Dermis microvascular lymphatic vessel endothelial cell (primary cell): ENCODE data around the gene OGDH. TPM values are rescaled to one million over a fixed set of nuclear protein-coding genes. Genes with fewer than 3 reads are reported as not detected.
"Not testable (repeated sequence)": the region's sequence is repeated elsewhere in the genome, so short reads cannot be mapped to it uniquely, and the experiment has no call there.

ENCODE experiments used
- DNase-seq, 2 donors: peaks; one replicate each; pipeline versions ENCODE4 v3.0.0 to v3.0.0-alpha.2; 2010; ENCODE audit warnings: low read depth in 2 of 2
- total RNA-seq: library from RNA; depleted of rRNA; stranded (reverse); fragments of >200 nt; gene quantifications from 2 replicates; pipeline ENCODE4 v1.2.1, GENCODE V29; 2014

Gene OGDH
- total RNA-seq, 1 donor from 2014 or later: 43.0 TPM

DNA sequence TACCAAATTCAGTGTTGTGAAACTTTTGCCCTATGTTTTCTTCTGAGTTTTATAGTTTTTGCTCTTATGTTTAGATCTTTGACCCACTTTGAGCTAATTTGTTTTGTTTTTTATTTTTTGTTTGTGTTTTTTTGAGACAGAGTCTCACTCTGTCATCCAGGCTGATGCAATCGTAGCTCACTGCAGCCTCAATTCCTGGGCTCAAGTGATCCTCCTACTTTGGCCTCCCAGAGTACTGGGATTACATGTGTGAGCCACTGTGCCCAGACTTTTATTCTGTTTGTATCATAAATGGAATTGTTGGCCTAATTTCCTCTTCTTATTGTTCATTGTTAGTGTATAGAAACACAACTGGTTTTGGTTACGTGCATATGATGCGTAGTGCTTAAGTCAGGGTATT, 99.0 kb downstream of the OGDH start:
- DNase-seq: no peak

DNA sequence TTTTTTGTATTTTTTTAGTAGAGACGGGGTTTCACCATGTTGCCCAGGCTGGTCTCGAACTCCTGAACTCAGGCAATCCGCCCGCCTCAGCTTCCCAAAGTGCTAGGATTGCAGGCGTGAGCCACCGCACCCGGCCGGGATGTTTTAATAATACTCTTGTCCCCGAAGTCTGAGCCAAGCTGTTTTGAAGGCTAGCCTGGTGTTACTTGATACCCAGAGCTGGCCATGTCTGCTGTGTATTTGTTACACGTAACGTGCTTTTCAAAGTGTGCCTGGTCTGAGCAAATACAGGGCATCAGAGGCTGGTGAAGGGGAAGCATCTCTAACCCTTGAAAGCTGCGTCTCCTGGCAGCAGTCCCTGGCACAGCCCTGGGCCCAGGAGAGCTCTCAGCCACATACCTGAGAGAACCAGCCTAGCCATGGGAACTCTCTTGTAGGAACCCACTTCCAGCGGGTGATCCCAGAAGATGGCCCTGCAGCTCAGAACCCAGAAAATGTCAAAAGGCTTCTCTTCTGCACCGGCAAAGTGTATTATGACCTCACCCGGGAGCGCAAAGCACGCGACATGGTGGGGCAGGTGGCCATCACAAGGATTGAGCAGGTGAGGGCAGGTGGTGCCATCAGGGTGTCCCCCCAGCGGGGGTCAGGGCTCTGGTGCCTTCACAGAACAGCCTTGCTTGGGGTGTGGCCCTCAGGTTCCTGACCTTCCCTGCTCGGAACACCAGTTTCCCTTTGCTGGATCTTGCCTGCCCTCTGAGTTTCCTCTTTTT, 100.5 kb downstream of the OGDH start:
- no peak for DNase-seq

DNA sequence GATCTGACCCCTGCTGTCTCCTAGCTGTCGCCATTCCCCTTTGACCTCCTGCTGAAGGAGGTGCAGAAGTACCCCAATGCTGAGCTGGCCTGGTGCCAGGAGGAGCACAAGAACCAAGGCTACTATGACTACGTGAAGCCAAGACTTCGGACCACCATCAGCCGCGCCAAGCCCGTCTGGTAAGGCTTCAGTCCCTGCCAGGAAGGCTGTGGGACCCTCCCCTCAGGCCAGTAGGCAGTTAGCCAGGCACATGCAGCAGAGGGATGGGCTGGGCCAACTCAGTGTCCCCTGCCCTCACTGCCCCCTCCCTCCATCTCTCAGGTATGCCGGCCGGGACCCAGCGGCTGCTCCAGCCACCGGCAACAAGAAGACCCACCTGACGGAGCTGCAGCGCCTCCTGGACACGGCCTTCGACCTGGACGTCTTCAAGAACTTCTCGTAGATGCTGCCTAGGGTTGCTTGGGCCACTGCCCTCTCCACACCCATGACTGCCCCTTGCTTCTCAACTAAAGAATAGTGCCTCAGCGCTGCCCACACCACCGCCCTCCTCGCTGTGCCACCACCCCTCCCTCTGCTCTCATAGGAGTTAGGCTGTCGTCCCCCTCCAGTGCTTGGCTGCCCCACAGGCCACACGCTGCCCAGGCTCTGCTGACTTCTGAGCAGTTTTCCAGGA, 101.3 kb downstream of the OGDH start:
- DNase-seq: no peak

DNA sequence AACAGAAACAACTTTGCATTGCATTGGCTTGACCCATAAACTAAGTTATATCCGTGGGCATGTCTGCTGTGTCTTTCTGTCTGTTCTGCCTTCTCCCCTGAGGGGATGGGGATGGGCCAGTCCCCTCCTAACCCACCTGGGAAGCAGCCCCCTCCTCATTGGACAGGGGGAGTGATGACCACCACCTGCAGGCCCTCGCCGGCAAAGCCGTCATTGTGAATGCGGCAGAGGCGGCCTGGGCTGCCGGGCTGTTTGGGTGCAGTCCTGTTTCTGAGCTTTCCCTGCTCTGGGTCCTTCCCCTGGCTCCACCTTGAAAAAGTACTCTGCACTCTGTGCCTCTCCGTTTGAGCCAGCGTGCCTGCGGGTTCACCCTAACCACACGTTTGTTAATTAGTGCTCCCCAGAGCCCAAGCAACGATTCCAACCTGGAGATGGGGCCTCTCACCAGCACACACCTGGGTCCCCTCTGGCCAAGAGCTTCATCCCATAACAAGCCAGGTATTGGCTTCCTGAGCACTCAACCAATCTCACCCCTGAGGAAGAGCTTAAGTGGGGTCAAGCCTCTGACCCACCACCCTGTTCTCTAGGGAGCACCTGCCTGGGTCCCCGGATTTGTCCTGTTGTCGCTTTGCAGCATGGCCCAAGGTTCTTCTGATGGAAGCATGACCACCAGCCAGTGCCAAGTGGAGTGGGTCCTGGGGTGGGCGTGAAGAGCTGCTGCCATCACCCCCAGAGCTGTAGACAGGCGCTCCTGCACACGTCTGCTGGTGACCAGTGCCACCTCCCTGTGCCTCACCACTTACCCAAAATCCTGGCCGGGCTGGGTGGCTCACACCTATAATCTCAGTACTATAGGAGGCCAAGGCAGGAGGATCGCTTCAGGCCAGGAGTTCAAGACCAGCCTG, 102.8 kb downstream of the OGDH start:
- no peak for DNase-seq

DNA sequence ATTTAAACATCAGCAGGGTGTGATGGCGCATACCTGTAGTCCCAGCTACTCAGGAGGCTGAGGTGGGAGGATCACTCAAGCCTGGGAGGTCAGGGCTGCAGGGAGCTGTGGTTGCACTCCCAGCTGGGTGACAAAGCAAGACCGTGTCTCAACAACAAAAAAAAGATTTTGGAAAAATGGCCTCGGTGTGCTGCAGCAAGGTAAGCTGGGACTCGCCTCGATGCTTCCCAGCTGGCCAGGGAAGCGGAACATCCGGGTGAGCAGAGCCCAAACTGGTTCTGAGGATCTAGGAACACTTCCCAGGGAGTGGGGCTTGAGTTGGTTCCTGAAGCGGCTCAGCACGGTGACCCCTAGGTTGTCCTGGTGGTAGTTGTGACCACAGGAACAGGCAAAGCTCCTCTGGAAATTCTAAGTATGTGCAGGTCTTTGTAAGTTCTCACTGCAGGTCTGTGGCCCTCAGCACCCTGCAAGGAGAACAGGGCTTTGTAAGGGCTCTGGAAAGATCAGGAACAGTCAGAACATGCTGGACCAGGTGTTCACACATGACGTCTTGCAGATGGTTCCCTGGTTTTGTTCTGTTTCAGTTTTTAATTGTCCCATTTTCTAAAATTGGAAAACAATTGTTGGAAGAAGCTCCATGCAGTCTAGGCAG, 103.6 kb downstream of the OGDH start:
- no peak for DNase-seq

DNA sequence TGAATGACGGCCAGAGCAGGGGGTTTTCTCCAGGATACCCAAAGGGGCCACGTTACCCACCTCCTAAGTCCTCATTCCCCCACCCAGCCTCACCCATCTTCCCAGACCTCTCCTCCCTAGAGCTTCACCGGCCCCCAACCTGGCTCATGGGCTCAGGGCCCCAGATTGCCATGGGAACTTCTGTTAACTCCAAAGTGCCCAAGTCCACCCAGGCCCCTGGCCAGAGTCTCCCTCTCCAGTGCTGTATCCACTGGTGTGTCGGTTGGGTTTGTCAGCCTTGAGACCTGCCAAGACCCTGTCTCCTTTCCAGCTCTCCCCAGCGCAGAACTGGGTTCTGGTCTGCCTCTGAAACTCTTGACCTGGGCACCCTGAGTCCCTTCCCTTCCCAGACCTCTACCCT, 105.1 kb downstream of the OGDH start:
- DNase-seq: no peak

DNA sequence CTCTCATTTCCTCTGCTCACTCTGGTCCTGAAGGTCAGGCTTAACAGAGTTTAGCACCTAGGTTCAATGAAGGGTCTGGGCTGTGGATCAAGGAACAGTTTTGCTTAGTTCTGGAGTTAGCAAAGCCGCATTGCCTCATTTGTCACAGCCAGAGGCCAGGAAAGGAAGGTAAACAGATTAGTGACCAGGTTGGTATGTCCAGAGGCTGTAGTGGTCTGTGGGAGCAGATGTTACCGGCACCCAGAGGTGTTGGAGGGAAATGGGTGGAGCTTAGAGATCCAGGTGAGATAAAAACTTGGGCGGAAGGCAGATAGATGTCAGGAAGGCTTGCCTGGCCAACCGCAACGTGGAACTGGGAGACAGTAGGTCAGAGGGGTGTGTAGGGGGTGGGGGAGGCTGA, 105.6 kb downstream of the OGDH start:
- DNase-seq: no peak

DNA sequence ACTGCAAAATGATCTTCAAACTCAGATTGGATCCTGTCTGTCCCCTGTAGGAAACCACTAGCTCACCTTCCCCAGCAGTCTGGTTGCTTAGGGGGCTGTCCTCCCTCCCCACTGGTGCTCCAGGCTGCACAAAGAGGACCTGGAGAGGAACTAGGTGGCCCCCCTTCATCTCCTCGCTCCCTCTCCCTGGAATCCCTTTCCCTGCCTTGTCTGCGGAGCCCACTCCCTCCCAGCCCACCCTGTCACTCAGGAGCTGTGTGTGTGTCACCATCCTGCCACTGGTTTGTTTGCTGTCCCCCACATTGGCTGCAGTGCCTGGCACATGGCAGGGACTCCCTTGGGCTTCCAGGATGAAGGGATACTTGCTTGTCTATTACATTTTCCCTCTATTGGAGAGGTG, 106.7 kb downstream of the OGDH start:
- no peak for DNase-seq

DNA sequence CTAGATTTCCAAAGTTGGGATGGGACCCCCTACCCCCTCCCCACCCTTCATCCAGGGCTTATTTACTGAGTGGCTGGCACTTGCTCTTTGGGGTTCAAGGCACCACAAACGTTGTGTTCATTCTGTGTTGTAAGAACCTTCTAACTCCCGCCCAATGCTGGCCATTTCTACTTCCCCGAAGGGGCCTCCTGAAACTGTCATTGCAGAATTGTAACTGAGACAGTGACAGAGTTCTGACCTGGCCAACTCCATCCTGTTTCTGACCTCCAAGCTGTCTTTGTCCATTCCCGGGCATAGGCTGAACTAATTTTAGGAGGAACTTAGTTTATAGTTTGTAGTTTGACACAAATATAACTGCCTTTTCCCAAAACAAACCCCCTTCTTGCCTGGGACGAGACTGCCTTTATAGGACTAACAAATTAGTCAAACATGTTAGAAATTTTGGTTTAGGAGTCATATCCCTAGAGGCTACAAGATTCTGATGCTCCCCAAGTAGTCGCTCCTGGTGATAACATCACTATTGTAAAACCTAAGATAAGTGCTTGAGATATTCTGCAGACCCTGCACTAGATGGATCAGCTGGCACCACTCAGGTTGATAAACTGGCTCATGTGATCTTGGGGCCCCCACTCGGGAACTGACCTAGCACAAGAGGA, 107.4 kb downstream of the OGDH start:
- no peak for DNase-seq

DNA sequence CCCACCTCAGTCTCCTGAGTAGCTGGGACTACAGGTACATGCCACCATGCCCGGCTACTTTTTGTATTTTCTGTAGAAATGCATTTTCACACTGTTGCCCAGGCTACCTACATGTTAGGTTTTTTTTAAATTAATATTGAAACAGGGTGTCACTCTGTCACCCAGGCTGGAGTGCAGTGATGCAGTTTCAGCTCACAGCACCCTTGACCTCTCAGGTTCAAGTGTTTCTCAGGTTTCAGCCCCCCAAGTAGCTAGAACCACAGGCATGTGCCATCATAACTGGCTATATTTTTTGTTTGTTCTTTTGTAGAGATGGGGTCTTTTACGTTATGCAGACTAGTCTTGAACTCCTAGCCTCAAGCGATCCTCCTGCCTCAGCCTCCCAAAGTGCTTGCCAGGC, 109.8 kb downstream of the OGDH start:
- DNase-seq: no peak

DNA sequence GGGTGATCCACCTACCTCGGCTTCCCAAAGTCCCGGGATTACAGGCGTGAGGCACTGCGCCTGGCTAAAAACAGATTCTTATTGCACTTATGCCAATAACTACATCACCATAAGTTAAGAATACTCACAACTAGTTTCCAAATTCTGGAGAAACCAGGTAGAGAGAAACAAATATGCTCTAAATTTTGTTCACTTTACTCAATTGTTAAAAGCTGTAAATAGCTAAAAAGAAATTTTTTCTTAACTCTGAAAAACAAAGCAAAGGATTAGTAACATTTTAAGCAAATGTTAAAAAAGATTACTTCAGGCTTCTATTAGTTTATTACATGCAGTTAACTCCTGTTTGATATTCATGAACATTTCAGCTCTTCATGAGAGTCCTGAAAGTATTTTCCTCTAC, 113.9 kb downstream of the OGDH start:
- DNase-seq: no peak

DNA sequence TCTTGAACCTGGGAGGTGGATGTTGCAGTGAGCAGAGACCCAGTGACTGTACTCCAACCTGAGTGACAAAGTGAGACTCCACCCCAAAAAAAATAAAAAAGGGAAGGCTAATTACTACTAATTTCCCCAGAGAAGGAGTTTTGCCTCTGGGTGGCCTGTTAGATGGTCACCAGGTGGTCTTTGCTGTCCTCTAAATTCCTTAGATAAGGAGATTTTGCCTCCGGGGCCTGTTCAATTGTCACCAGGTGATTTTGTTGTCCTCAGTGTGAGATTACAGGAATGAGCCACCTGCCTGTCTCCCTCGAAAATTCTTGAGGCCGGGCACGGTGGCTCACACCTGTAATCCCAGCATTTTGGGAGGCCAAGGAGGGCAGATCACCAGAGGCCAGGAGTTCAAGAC, 117.8 kb downstream of the OGDH start:
- no peak for DNase-seq

DNA sequence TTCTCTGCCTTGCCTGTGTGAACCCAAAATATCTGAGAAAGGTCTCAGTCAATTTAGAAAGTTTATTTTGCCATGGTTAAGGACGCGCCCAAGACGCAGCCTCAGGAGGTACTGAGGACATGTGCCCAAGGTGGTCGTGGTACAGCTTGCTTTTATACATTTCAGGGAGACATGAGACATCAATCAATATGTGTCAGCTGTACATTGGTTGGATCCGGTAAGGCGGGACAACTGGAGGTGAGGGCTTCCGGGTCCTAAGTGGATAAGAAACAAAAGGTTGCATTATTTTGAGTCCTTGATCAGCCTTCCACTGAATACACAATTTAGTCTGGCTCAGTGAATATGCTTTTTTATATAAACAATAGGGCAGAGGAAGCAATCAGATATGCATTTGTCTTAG, 119.8 kb downstream of the OGDH start:
- DNase-seq: not testable (repeated sequence)

DNA sequence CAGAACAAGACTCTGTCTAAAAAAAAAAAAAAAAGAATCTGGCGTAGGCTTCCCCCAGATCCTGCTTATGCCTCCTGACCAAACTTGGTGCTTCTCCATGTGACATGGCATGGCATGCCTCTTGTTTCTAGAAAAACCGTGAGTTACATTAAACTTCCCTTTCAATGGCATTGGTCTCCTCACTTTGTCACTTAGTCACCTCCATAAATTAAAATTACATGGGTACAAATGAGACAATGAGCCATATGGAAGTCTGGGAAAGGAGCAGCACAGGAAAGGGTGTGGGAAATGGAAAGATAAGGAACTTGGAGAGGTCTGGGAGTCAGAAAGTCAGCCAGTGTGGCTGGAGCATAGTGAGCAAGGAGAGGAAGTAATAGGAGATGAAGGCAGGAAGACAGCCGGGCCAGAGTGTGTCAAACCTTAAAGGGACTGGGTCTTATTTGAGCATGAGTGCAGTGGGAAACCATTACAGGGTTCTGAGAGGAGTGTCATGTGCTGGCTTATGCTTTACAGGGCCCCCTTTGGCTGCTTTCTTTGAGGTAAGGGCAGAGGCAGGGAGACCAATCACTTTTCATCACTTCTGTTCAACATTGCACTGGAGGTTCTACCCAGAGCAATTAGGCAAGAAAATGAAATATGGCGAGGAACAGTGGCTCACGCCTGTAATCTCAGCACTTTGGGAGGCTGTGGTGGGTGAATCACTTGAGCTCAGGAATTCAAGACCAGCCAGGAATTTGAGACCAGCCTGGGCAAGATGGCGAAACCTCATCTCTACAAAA, 120.9 kb downstream of the OGDH start:
- DNase-seq: peak in 1 of 2 donors; percentile 62

DNA sequence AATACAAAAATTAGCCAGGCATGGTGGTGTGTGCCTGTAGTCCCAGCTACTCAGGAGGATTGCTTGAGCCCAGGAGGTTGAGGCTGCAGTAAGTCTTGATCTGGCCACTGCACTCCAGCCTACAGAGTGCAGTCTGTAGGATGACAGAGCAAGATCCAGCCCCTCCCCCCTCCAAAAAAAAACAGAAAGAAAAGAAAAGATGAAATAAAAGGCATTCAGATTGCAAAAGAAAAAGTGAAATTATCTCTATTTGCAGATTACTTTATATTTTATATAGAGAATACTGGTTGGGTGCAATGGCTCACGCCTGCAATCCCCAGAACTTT, 121.5 kb downstream of the OGDH start:
- no peak for DNase-seq

DNA sequence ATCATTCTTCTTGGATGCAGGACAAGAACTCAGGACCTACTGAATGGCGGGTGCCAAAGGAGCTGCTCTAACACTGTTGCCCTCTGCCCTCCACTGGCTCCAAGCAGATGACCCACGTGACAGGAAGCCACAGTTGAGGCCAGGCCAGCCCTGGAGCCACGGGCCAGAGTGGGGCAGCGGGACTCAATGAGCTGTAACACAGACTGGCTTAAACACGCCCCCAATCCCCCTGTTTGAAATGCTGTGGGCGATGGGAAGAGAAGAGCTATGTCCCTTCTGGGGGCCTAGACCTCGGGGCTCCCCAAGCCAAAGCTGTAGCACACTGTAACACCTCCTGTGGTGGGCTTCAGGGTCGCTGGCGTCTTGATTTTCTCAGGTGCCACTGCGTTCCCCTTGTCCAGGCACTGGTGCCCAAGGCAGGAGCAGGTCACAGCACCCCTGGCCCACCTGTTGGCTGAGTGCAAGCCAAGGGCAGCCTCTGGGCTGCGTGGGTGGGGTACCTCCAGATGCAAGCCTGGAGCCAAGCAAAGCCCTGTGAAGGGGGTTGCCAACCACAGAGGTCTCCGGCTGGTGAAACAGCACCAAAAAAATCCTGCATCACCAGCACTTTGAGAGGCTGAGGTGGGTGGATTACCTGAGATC, 123.6 kb downstream of the OGDH start:
- no peak for DNase-seq

DNA sequence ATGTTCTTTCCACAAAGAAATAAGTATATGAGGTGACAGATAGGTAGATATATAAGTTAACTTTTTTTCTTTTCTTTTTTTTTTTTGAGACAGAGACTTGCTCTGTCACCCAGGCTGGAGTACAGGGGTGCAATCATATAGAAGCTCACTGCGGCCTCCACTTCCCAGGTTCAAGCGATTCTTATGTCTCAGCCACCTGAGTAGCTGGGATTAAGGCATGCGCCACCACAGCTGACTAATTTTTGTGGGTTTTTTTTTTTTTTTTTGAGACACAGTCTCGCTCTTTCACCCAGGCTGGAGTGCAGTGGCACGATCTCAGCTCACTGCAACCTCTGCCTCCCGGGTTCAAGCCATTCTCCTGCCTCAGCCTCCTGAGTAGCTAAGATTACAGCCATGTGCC, 126.5 kb downstream of the OGDH start:
- not testable (repeated sequence) for DNase-seq

DNA sequence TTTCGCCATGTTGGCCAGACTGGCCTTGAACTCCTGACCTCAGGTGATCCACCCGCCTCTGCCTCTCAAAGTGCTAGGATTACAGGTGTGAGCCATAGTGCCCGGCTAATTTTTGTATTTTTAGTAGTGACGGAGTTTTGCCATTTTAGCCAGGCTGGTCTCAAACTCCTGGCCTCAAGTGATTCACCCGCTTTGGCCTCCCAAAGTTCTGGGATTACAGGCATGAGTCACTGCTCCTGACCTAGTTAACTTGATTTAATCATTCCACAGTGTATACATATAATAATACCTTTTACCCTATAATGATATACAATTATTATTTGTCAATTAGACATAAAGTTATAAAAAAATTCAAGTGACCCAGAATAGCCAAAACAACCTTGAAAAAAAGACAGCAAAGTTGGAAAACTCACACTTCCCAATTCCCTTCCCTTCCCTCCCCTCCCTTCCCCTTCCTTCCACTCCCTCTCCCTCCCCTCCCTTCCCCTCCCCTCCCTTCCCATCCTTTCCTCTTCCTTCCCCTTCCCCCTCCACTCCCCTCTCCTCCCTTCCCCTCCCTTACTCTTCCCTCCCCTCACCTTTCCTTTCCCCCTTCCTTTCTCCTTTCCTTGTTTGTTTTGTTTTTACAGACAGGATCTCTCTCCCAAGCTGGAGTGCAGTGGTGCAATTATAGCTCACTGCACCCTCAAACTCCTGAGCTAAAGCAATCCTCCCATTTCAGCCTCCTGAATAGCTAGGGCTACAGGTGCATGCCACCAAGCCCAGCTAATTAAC, 127.5 kb downstream of the OGDH start:
- peak in 1 of 2 donors; percentile 48 for DNase-seq
